ENCODE results near the gene OR52E5.

GRCh38 chr11:5910540-5910939 is 17.5 kb downstream of the OR52E5 start:
- no peak for TF ChIP-seq ZNF614 (CRISPR knock-in tag; IDR thresholded peaks at IDR 0.05; ENCODE audit: borderline replicate concordance)
- TF ChIP-seq NFIC (IDR thresholded peaks at IDR 0.05; ENCODE audit: low read length) = no peak
- no peak for TF ChIP-seq ZSCAN9 (CRISPR knock-in tag; IDR thresholded peaks at IDR 0.05; ENCODE audit: borderline replicate concordance)
- no peak for TF ChIP-seq CTCF (CRISPR knock-in tag; IDR thresholded peaks at IDR 0.05)
- no peak for TF ChIP-seq POLR2A (IDR thresholded peaks at IDR 0.05; ENCODE audit: insufficient read depth in 1 of 2, low read depth in 2 of 2, low read length in 2 of 2)
- no peak for TF ChIP-seq MYNN (CRISPR knock-in tag; IDR thresholded peaks at IDR 0.05; ENCODE audit: low read depth)
- TF ChIP-seq DMAP1 (CRISPR knock-in tag; IDR thresholded peaks at IDR 0.05) = no peak
- no peak for TF ChIP-seq SMARCC2 (IDR thresholded peaks at IDR 0.05)
- TF ChIP-seq REST (IDR thresholded peaks at IDR 0.05; ENCODE audit: borderline replicate concordance in 1 of 2, low read depth in 1 of 2, low read length in 2 of 2) = no peak

Data from HepG2 (cell line).